Left lobe of liver (tissue), 2 donors: ENCODE results near the gene NOL4L. TPM values are rescaled to one million over a fixed set of nuclear protein-coding genes. Genes with fewer than 3 reads are reported as not detected.

ENCODE experiments used
- ATAC-seq: fragments of 200-7000 bp; cut with Tn5 transposase; one replicate; pipeline ENCODE4 v1.9.1; 2020; ENCODE audit warnings: mild to moderate bottlenecking, moderate library complexity
- DNase-seq: peaks from one replicate; pipeline ENCODE4 v3.0.0-alpha.2; 2020; ENCODE audit warnings: low spot score
- total RNA-seq: library from RNA; stranded (reverse); gene quantifications from one replicate; pipeline ENCODE4 v1.2.1, GENCODE V29; 2021
- donor health status: DM: no; HTN: no; CAD: no; lungs with moderate emphysema.
- donor health status: DM: no; HTN: yes; CAD: no.

The NOL4L gene
- total RNA-seq, 1 donor from 2014 or later: 5.8 TPM

GRCh38 chr20:32543570-32544259 is 41.4 kb downstream of the NOL4L start:
- ATAC-seq: no peak
- no peak for DNase-seq

GRCh38 chr20:32542259-32542615 is 42.9 kb downstream of the NOL4L start:
- ATAC-seq: no peak
- DNase-seq: no peak

GRCh38 chr20:32541323-32542258 is 43.5 kb downstream of the NOL4L start:
- no peak for DNase-seq
- no peak for ATAC-seq

- ATAC-seq: peak; percentile 6
- DNase-seq: no peak
These were observed 45.1 kb downstream of the NOL4L start for GRCh38 chr20:32539817-32540675.

- DNase-seq: no peak
These were observed 45.9 kb downstream of the NOL4L start for GRCh38 chr20:32539026-32539816.

GRCh38 chr20:32538526-32538939 is 46.6 kb downstream of the NOL4L start:
- ATAC-seq (no peak), DNase-seq (no peak)

More at GRCh38 chr20:32539026-32539816, 45.9 kb downstream of the NOL4L start:
- no peak for ATAC-seq

GRCh38 chr20:32537657-32538525 is 47.2 kb downstream of the NOL4L start:
- DNase-seq: no peak
- ATAC-seq: no peak

- DNase-seq: no peak
- peak; percentile 68 for ATAC-seq
These were observed 48.1 kb downstream of the NOL4L start for GRCh38 chr20:32536851-32537656.

- DNase-seq: no peak
- ATAC-seq: peak; percentile 73
These were observed 48.9 kb downstream of the NOL4L start for GRCh38 chr20:32535953-32536823.

- ATAC-seq: no peak
- no peak for DNase-seq
These were observed 49.7 kb downstream of the NOL4L start for GRCh38 chr20:32535316-32535952.

- ATAC-seq: no peak
- no peak for DNase-seq
These were observed 50.4 kb downstream of the NOL4L start for GRCh38 chr20:32534661-32535240.

- DNase-seq: no peak
- no peak for ATAC-seq
These were observed 51.4 kb downstream of the NOL4L start for GRCh38 chr20:32533732-32534131.

GRCh38 chr20:32532246-32532645 is 52.9 kb downstream of the NOL4L start:
- no peak for ATAC-seq
- no peak for DNase-seq

GRCh38 chr20:32528905-32529670 is 56.0 kb downstream of the NOL4L start:
- no peak for ATAC-seq

GRCh38 chr20:32528171-32528891 is 56.8 kb downstream of the NOL4L start:
- ATAC-seq (no peak), DNase-seq (no peak)

More at GRCh38 chr20:32528905-32529670, 56.0 kb downstream of the NOL4L start:
- DNase-seq: no peak
